GM21526 (cell line): ENCODE measurements around the gene TKT.

Experiments used
- ATAC-seq: cut with Tn5 transposase; IDR thresholded peaks from one replicate; pipeline ENCODE4 v1.9.1; 2021; ENCODE audit warnings: moderate library complexity; ENCODE audit not compliant: unreplicated experiment, low FRiP score

Gene TKT

DNA sequence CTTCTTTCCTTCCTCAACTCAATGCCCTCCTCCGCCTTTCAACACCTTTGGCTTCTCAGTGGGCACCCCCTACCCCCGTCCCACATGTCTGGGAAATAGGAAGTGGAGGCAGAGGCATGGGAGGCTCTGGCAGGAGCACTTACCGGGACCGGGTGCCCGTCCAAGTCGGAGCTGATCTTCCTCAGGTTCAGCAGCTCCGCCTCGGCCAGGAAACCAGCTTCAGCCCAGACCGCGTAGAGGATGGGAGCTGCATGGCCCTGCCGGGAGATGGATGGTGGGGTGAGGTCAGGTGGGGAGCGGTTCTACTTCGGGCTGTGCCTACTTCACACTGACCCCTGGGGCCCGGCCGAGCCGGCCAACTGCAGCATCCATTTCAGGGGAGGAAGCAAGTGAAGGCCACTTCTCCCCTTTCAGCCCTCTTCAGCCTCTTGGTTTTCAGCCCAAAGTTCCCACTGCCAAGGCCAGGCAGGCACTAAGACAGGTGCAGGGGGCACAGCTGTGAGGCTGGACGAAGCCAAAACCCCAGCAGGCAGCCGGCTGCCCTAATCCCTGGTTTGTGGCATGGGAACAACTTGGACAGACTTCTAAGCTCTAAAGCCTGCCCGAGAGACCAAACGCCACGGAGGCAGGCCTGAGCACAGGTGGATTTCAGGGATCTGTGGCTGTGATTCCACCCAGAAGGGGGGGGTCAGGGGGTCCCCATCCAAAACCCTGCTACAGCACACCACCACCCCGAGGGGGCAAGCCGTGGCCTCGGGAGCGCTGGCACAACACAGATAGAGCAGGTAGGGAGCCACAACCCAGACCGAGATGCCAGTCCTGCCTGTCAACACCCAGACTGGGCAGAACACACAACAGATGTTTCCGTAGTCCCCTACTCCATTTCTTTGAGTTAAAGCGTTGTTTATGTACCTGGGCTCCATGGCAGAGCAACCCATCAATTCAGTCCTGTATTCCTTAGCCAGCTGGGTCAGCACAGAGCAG lies 14.5 kb downstream of the TKT start:
- ATAC-seq = no peak

GRCh38 chr3:53239800-53240199 lies 16.0 kb downstream of the TKT start:
- ATAC-seq = no peak

- no peak for ATAC-seq
These were observed 16.9 kb downstream of the TKT start for GRCh38 chr3:53238886-53239285.

- no peak for ATAC-seq
These were observed 17.6 kb downstream of the TKT start for GRCh38 chr3:53238051-53238850.

GRCh38 chr3:53236112-53236841 lies 19.5 kb downstream of the TKT start:
- no peak for ATAC-seq

- ATAC-seq = no peak
These were observed 20.3 kb downstream of the TKT start for GRCh38 chr3:53235545-53235944.

- ATAC-seq = no peak
These were observed 21.0 kb downstream of the TKT start for GRCh38 chr3:53234841-53235232.

- ATAC-seq = no peak
These were observed 21.5 kb downstream of the TKT start for GRCh38 chr3:53234130-53234840.

- ATAC-seq = no peak
These were observed 23.0 kb downstream of the TKT start for GRCh38 chr3:53232641-53233377.

DNA sequence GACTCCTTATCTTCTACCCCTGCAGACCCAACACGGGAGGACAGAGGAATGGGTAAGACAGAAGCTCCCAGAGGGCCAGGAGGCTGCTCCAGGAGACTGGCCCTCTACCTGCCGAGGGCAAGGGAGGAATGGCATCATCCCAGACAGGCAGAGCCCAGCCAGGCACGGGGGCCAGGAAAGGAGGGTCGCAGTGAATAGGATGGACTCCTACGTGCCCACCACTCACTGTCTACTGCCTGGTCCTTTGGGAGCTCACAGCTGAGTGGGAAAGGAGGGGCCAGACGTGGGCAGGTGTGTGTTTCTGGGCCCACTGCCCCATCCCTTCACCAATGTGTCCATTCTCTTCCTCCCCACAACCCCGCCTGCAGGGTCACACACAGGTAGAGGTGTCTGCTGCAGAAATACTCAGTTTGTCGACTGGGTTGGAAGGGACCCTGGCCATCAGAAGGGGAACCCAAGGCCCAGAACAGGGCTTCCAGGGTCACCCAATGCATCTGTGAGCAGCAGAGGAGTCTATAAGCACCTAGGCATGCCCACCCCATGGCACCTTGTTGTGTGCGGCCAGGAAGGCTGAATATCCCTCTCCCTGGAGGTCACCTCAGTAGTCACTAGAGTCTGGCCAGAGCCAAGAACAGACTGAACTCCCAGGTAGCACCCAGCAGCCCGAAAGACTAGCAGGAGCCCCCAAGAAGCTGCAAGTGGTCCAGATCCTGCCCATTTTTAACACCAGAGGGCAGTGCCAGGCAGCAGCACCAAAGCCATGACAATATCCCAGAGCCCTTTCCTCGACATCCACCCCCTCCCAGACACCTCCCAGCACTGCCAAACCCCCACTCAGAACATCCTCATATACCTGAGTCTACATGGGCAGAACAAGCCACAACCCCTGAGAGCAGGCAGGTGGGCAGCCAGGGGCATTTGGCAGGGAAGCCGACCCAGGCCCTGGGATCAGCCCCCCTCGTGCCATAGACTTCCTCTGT lies 24.0 kb downstream of the TKT start:
- ATAC-seq = no peak

DNA sequence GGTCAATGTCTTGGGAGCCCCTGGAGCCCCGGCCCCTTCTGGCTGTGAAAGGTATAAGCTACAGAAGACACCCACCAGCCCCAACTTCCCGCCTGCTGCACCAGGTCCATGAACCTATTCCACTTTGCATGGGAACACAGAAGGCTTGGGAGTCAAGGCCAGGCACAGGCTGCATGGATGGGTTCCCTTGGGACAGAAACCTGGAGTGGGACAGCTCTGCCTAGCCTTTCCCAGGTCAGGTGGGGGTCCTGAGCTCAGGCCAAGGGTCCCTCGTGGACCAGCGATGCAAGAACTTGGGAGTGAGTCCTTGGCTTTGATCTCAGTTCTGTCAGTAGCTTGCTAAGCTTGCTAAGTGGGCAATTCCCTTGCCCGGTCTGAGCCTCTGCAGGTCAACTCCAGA lies 25.0 kb downstream of the TKT start:
- ATAC-seq = no peak

DNA sequence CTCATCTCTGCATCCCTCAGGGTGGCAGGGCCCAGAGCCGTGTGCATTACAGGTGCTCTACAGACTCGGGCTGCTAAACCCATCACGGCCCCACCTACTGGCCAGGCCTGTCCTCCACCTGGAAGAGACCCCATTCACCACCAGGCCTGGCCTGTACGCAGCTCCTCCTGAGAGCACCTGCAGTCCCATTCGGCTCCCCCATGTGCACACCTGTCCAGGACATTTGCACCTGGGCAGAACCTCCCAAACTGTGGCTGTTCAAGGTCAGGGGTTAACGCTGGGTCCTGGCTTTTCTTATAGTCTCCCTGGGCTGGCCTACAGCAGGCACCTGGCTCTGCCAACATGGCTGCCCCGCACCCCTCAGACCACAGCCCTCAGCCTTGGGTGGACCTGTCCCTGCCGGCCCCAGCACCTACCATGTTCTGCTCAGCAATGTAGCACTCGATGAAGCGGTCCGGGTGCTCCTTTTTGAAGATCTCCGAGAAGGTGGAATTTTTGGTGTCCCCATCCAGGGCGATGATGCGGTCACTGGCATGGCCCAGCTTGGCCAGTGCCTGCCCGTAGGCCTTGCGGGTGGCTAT lies 25.7 kb downstream of the TKT start:
- no peak for ATAC-seq

DNA sequence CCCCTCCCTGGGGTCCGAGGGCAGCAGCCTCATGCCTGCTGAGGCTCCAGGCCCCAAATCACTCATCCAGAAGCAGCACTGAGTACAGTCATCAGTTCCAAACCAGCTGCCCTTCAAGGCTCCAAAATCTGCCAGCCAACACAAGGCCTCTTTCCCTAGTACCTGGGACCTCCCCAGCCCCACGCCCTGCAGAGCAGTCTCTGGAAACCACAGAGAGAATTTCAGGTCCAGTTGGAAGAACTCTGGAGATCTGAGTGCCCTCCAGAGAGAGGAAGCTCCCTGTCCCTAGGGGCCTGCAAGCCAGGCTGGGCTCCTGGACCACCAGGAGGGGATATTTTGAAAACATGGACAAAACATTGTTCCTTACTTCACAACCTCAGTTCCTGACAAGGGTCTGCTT lies 26.2 kb downstream of the TKT start:
- ATAC-seq = no peak

DNA sequence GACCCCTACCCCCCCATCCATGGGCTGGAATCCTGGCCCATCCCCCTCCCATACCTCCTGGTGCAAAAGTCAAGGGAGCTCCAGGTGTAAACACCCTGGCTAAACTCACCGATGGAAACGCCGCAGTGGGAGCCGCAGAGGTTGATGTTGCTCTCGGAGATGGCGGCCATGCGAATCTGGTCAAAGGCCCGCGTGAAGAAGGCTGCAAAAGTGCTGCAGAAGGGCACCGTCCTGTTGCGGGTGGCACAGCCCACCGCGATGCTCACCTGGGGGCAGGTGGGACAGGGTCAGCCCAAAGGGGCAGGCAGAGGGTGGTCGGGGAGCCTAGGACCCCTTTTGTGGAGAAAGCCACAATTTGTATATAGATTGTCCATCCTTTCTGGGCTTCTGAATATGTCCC lies 26.7 kb downstream of the TKT start:
- ATAC-seq = no peak

GRCh38 chr3:53227993-53228885 lies 27.6 kb downstream of the TKT start:
- ATAC-seq = no peak

DNA sequence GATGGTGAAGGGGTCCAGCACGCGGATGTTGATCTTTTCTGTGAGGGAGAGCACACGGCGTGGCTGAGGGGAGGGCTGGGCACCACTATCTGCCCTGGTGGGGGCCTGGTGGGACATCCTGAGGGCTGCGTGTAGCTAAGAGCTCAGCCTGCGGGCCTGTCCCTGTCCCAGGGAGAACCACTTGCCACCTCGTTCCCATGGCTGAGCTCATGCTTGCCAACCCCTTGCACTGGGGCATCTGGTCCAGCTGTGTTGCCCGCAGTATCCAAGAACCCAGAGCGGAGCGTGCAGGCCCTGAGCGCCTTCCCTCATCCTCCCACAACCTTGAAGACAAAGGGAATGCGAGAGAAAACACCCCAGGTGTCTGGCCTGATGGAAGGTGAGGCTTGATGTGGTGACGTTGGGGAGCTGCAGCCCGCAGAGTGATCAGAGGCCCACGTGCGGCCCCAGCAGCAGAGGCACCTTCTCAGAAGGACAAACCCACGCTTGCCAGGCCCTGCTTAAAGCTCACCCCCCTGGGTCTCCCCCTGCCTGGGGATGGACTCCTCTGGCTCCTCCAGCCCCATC lies 28.9 kb downstream of the TKT start:
- ATAC-seq = no peak
